H4 (cell line): ENCODE results near the gene FGF11. TPM values are rescaled to one million over a fixed set of nuclear protein-coding genes. Genes with fewer than 3 reads are reported as not detected.

Source experiments
- DNase-seq: peaks from one replicate; pipeline ENCODE4 v3.0.0-alpha.2; 2015; ENCODE audit warnings: low spot score
- total RNA-seq: library from RNA; depleted of rRNA; stranded (reverse); fragments of >200 nt; shearing (Covaris generic); gene quantifications from 2 replicates; pipeline ENCODE4 v1.2.3, GENCODE V29; 2014

The FGF11 gene
- total RNA-seq, 1 experiment from 2014 or later, result not detected

DNA sequence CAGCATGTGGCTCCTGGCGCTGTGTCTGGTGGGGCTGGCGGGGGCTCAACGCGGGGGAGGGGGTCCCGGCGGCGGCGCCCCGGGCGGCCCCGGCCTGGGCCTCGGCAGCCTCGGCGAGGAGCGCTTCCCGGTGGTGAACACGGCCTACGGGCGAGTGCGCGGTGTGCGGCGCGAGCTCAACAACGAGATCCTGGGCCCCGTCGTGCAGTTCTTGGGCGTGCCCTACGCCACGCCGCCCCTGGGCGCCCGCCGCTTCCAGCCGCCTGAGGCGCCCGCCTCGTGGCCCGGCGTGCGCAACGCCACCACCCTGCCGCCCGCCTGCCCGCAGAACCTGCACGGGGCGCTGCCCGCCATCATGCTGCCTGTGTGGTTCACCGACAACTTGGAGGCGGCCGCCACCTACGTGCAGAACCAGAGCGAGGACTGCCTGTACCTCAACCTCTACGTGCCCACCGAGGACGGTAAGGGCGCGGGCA is 31.0 kb upstream of the FGF11 start:
- DNase-seq, result no peak

GRCh38 chr17:7408863-7409262 is 30.4 kb upstream of the FGF11 start:
- no peak for DNase-seq

DNA sequence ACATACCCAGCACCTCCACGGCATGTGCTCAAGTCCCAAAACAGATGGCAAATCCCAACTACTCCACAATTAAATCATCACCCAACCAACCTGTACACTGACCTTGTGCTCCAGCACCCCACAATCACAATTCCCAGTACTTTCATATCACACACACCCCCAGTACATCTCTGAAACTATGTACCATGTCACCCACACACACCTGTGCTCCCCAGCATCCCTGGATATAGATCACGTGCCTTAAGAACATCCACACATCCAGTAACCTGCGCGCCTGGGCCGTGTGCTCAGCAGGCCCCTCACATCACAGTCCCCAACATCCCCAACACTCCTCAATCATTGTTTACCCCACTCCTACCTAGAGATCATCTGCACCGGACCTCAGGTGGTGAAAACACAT is 29.6 kb upstream of the FGF11 start:
- DNase-seq, result no peak

- DNase-seq, result no peak
These were observed 28.5 kb upstream of the FGF11 start for GRCh38 chr17:7410634-7411426.

- no peak for DNase-seq
These were observed 27.9 kb upstream of the FGF11 start for GRCh38 chr17:7411427-7411750.

- DNase-seq, result no peak
These were observed 25.8 kb upstream of the FGF11 start for GRCh38 chr17:7413346-7413985.

DNA sequence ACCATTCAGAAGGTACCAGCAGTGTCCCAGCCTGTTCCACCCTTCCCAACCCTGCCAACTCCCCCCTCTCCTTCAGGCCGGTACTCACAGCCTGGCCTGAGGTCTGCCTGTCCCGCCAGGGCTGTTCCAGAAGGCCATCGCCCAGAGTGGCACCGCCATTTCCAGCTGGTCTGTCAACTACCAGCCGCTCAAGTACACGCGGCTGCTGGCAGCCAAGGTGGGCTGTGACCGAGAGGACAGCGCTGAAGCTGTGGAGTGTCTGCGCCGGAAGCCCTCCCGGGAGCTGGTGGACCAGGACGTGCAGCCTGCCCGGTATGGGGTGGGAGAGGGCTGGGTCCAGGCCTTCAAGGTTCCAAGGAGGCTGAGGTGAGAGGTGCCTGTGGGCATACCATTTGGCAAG is 24.5 kb upstream of the FGF11 start:
- no peak for DNase-seq

GRCh38 chr17:7415784-7416183 is 23.5 kb upstream of the FGF11 start:
- DNase-seq, result no peak

DNA sequence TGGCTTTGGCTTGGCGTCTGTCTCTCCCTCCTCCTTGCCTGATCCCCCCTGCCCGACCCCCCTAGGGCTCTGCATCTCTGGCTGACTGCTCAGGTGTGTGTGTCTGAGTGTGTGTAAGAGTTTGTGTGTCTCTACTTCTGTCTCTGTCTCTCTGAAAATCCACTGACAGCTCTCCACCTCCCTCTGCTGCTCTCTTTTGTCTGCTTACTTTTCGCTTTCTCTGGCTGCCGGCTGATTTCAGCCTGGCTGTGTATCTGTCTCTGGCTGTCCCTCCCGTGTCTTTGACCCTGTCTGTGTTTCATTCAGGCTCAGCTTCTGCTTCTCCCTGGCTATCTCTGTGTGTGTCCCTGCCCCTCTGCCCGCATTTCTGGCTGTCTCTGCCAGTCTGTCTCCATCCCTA is 23.0 kb upstream of the FGF11 start:
- DNase-seq, result no peak

DNA sequence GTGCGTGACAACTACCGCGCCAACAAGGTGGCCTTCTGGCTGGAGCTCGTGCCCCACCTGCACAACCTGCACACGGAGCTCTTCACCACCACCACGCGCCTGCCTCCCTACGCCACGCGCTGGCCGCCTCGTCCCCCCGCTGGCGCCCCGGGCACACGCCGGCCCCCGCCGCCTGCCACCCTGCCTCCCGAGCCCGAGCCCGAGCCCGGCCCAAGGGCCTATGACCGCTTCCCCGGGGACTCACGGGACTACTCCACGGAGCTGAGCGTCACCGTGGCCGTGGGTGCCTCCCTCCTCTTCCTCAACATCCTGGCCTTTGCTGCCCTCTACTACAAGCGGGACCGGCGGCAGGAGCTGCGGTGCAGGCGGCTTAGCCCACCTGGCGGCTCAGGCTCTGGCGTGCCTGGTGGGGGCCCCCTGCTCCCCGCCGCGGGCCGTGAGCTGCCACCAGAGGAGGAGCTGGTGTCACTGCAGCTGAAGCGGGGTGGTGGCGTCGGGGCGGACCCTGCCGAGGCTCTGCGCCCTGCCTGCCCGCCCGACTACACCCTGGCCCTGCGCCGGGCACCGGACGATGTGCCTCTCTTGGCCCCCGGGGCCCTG is 22.2 kb upstream of the FGF11 start:
- DNase-seq, result no peak

DNA sequence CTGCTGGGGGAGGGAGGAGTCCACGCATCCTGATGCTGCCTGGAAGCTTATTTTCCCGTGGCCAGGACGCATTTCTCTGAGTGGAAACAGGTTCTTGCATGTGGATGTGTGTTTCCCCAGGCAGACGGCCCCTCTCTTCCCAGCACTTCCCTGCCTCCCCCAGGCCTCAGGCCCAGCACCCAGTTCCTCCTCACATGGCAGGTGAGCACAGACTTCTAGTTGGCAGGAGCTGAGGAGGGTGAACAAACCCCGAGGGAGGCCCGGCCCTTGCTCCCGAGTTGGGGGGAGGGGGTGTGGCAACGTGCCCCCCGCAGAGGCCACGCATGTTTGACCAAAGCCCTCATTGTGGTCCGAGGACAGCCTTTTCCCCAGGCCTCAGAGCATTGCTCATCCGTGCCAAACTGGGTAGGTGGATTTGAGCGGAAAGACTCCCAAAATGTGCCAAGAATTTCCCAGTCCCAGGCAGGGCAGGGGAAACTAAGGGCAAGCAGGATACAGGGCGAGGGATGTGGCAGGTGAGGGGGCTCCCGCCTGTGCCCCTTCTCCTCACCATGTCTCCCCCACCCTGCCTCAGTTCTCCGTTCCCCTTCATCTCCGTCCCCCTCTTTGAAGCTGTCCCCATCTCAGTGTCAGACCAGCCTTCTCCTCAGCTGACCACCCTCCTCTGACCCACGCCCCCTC is 20.7 kb upstream of the FGF11 start:
- DNase-seq, result no peak

DNA sequence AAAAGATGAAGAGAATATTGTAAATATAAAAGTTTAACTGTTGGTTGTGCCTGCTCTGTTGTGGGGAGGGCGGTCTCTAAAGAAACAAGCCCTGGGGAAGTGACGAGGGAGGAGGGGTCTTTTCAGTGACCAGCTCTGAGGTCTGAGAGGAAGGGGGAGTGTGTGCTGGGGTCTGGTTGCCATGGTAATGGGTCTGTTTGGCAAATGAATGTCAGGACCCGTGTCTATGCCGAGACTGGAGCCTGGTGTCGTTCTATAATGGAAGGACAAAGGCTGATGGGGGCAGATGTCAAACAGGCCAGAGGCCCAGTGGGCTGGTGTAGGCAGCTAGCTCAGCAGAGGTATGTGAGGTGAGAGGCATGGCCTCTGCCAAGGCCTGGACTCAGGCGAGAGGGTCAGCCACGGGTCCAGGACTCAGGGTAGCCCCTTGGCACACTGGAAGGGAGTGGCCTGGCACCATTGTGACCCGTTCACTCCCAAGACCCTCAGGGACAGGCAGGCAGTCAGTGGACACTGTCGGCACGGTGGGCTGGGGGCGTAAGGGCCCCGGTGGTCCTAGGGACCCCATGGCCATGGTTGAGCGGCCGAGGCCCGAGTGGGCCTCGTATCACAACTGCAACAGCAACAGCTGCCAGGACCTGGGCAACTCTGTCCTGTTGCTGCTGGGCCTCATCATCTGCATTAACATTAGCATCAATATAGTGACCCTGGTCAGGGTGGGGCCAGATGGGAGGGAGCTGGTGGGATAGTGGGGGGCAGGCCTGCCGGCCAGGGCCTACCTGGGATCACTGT is 19.3 kb upstream of the FGF11 start, which contains the start of gene SPEM1:
SPEM1 (plus strand) TSS at position 506 of the 792 bp plus-strand sequence; CDS start at position 567, 61 bp downstream.
- no peak for DNase-seq

- no peak for DNase-seq
These were observed 18.1 kb upstream of the FGF11 start for GRCh38 chr17:7421186-7421585.

DNA sequence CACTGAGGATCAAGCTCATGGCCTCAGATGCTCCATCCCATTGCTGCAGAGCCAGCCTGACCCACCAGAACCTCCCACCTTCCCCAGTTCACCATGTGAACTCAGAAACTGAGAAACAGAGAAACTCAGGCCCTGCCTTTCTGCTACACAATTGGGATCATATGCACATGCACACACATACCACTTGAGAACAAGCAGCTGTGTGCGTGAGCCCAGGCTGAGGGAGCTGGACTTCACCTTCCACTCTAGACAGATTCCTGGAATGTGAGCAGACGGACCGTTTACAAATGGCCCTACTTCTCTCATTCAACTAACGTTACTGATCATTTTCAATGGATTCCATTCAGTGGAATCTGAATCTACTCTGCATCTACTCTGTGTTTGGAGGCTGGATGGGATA is 15.6 kb upstream of the FGF11 start:
- no peak for DNase-seq

- DNase-seq, result no peak
These were observed 14.0 kb upstream of the FGF11 start, which contains the start of gene SPEM2 for GRCh38 chr17:7425316-7425715. SPEM2 (plus strand) TSS chr17:7425616; CDS start chr17:7425689, 73 bp downstream.

- DNase-seq, result no peak
These were observed 13.6 kb upstream of the FGF11 start for GRCh38 chr17:7425756-7426155.

DNA sequence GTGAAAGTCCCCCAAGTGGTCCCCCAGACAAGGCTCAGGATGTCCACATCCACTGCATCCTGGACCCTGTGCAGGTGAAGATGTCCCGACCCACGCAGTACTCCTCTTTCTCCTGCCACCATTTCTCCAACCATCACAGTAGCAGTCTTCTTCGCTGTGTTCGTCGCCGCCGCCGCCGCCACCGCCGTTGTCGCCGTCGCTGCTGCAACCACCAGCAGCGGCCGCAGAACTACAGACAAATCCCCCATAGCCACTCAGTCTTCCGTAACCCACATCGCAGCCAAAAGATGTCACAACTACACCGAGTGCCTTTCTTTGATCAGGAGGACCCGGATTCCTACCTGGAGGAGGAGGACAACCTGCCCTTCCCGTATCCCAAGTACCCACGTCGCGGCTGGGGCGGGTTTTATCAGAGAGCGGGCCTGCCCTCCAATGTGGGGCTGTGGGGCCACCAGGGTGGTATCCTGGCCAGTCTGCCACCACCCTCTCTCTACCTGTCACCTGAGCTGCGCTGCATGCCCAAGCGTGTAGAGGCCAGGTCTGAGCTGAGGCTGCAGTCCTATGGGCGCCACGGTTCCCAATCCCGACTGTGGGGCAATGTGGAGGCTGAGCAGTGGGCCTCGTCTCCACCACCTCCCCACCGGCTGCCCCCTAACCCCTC is 13.0 kb upstream of the FGF11 start:
- no peak for DNase-seq

DNA sequence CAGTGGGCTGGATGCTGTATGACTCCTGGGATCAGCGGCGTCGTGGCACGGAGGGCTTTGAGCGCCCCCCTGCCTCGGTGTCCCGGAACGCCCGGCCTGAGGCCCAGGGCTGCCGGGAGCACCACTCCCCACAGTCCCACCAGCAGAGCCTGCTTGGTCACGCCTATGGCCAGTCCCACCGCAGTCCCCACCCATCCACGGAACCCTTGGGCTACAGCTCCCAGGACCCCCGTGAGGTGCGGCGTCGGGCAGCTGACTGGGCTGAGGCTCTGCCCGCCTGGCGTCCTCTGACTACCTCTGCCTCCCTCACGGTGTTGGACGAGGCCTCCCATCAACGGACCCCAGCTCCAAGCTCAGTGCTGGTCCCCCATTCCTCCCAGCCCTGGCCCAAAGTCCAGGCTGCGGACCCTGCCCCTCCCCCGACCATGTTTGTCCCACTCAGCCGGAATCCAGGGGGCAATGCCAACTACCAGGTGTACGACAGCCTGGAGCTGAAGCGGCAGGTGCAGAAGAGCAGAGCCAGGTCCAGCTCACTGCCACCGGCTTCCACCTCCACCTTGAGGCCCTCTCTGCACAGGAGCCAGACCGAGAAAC is 12.3 kb upstream of the FGF11 start:
- DNase-seq, result no peak

- DNase-seq, result no peak
These were observed 11.8 kb upstream of the FGF11 start for GRCh38 chr17:7427549-7427948.

- DNase-seq, result no peak
These were observed 10.8 kb upstream of the FGF11 start, which contains the start of gene SPEM3 for GRCh38 chr17:7428557-7428956. SPEM3 (plus strand) TSS chr17:7428857; CDS start chr17:7428903, 46 bp downstream.
